K562 (cell line): Measurements from ENCODE around the gene ZNF791. TPM values are rescaled to one million over a fixed set of nuclear protein-coding genes. Genes with fewer than 3 reads are reported as not detected.

Experiments
- ATAC-seq: fragments of 200-7000 bp; cut with Tn5 transposase; 3 replicates; pipeline ENCODE4 v1.9.1; 2020; ENCODE audit warnings: moderate library complexity
- BruUV-seq: library from RNA; stranded (reverse); fragments of 400-500 nt; replicated peaks from 2 replicates; lab custom pipeline; 2021; lab: Mats Ljungman, UMichigan
- CTCF ChIA-PET: fragments of 300-600 bp; formaldehyde crosslinking; extraction: SDS; loops from one replicate; lab custom pipeline; 2021; ENCODE audit warnings: low intra/inter-chr PET ratio; lab: Yijun Ruan, JAX
- POLR2A ChIA-PET: fragments of 300-600, 350-650 bp; sonication (Branson Sonifier 250); formaldehyde crosslinking; extraction: SDS; loops from one replicate; lab custom pipeline; 2021; ENCODE audit warnings: antibody characterized with exemption, inconsistent platforms; lab: Yijun Ruan, JAX
- DNase-seq, 4 experiments: peaks; one replicate each; pipeline versions ENCODE4 v3.0.0 to v3.0.0-alpha.2; 2011 to 2018; ENCODE audit warnings: low spot score in 3 of 4, mixed read lengths in 3 of 4; ENCODE audit errors: extremely low read depth in 1 of 4
- FAIRE-seq: peaks from 2 replicates; lab custom pipeline; 2011; peaks lifted over from hg19 to GRCh38; lab: Jason Lieb, UNC
- H2AFZ ChIP-seq: 2 replicates; pipeline ENCODE4 v1.6.0; 2011; ENCODE audit warnings: low read depth, low read length, control low read depth, inconsistent platforms
- H3K27ac ChIP-seq: fragments of 200-600 bp; 3 replicates; pipeline ENCODE4 v1.8.0; 2011; ENCODE audit warnings: low read depth, mild to moderate bottlenecking, control low read depth, inconsistent platforms, low read length, moderate library complexity, mixed read lengths; ENCODE audit errors: extremely low read depth
- H3K27me3 ChIP-seq, 2 experiments: fragments of 300-600 bp in 1 of 2; 2 replicates in 1 of 2; 3 replicates in 1 of 2; pipeline versions ENCODE4 v1.6.0 to v1.8.0; 2011; ENCODE audit warnings: inconsistent platforms in 2 of 2, low read length in 2 of 2, mild to moderate bottlenecking in 1 of 2, mixed read lengths in 1 of 2, moderate library complexity in 1 of 2; ENCODE audit not compliant: control insufficient read depth in 2 of 2, insufficient read depth in 2 of 2
- H3K36me3 ChIP-seq: fragments of 300-600 bp; 3 replicates; pipeline ENCODE4 v1.8.0; 2011; ENCODE audit warnings: mild to moderate bottlenecking, low read length, inconsistent platforms; ENCODE audit not compliant: control insufficient read depth, insufficient read depth
- H3K4me1 ChIP-seq, 2 experiments: fragments of 200-600 bp in 1 of 2; replicated peaks in 1 of 2; 2 replicates in 1 of 2; 3 replicates in 1 of 2; pipeline versions ENCODE4 v1.5.1 to v1.8.0; 2011; ENCODE audit warnings: inconsistent platforms in 2 of 2, low read length in 2 of 2, mild to moderate bottlenecking in 1 of 2, mixed read lengths in 1 of 2, moderate library complexity in 1 of 2; ENCODE audit not compliant: control insufficient read depth in 2 of 2, insufficient read depth in 2 of 2
- H3K4me2 ChIP-seq: 2 replicates; pipeline ENCODE4 v1.6.1; 2011; ENCODE audit warnings: low read length, control low read depth, inconsistent platforms, mixed read lengths; ENCODE audit not compliant: insufficient read depth
- H3K4me3 ChIP-seq: fragments of 200-600 bp; sonication (generic), shearing (Covaris generic); 2 replicates; pipeline ENCODE4 v1.5.1; 2016; ENCODE audit warnings: control low read depth, inconsistent platforms
- H3K79me2 ChIP-seq: fragments of 200-600 bp; 3 replicates; pipeline ENCODE4 v1.8.0; 2011; ENCODE audit warnings: low read length, inconsistent platforms; ENCODE audit not compliant: control insufficient read depth, insufficient read depth
- H3K9ac ChIP-seq, 2 experiments: 2 replicates each; pipeline versions ENCODE4 v1.6.0 to v1.6.1; 2011; ENCODE audit warnings: low read depth in 2 of 2, low read length in 2 of 2, control low read depth in 1 of 2, inconsistent platforms in 1 of 2, mild to moderate bottlenecking in 1 of 2, mixed read lengths in 1 of 2; ENCODE audit not compliant: insufficient read depth in 1 of 2
- H3K9me1 ChIP-seq: one replicate; pipeline ENCODE4 v1.6.0; 2011; ENCODE audit warnings: inconsistent platforms, mild to moderate bottlenecking, low read length, moderate library complexity; ENCODE audit not compliant: control insufficient read depth, insufficient read depth
- H3K9me3 ChIP-seq: replicated peaks from 2 replicates; pipeline ENCODE4 v1.5.1; 2011; ENCODE audit warnings: low read depth, low read length, inconsistent platforms; ENCODE audit not compliant: control insufficient read depth, insufficient read depth
- H4K20me1 ChIP-seq: replicated peaks from 2 replicates; pipeline ENCODE4 v1.6.1; 2011; ENCODE audit warnings: low read length, inconsistent platforms, mixed read lengths; ENCODE audit not compliant: control insufficient read depth, insufficient read depth
- POLR2A ChIP-seq: fragments of 450-650 bp; conservative IDR thresholded peaks from 2 replicates; pipeline ENCODE4 v1.6.1; 2016
- RBFOX2 ChIP-seq: fragments of 200-400 bp; formaldehyde crosslinking; IDR thresholded peaks from 2 replicates; pipeline ENCODE4 v1.6.1; 2017; ENCODE audit warnings: low read depth, mild to moderate bottlenecking, low read length, moderate library complexity
- TGIF2 ChIP-seq: sonication (generic); formaldehyde crosslinking; IDR thresholded peaks from 2 replicates; pipeline ENCODE4 v1.8.1; 2022; ENCODE audit warnings: mild to moderate bottlenecking, missing genetic modification reagents, moderate library complexity
- WGBS: fragments of 100-300 bp; shearing (Covaris generic); methylation state at CpG from one replicate; pipeline ENCODE4 v1.1.6; 2016; ENCODE audit warnings: low coverage, mixed read lengths; ENCODE audit not compliant: insufficient coverage; ENCODE audit errors: missing lambda C conversion rate; 5-methylcytosine and 5-hydroxymethylcytosine counted together
- in situ Hi-C: fragments of 300-500 bp; cut with MboI; formaldehyde crosslinking; loops from 4 replicates; pipeline ENCODE4 v1.15.0; 2018; ENCODE audit warnings: inconsistent platforms, mixed read lengths
- intact Hi-C: fragments of 100-400 bp; cut with micrococcal nuclease; formaldehyde crosslinking; loops from 2 replicates; pipeline ENCODE4 v1.14.2; 2022
- polyA plus RNA-seq, 8 experiments: library from polyadenylated mRNA; depleted of rRNA in 4 of 8; stranded (reverse) in 5 of 8; unstranded in 3 of 8; fragments of >200 nt; fragmentation: Nextera tagmentation in 2 of 8; fragmentation: Illumina TruSeq in 1 of 8; extraction: Ambion mirVana in 2 of 8; extraction: Trizol in 1 of 8; gene quantifications; 2 replicates each; pipeline versions ENCODE4 v1.2.1 to v1.2.3, GENCODE V29; 2011 to 2014; ENCODE audit warnings: inconsistent platforms in 1 of 8, missing spikeins in 1 of 8
- total RNA-seq, 7 experiments: library from RNA; depleted of rRNA in 6 of 7; stranded (reverse); fragments of >200 nt in 6 of 7; fragmentation: Illumina TruSeq in 2 of 7; extraction: Trizol in 2 of 7; gene quantifications; 2 replicates each; pipeline versions ENCODE4 v1.2.1 to v1.2.3, GENCODE V29; 2011 to 2021; ENCODE audit warnings: low replicate concordance in 1 of 7
- TF ChIP-seq, protein P1 (sequence below): fragments of 450-650 bp; IDR thresholded peaks from 2 replicates; pipeline ENCODE4 v1.6.1; 2017; ENCODE audit warnings: antibody characterized with exemption, mild to moderate bottlenecking

ZNF791 gene
- total and polyA plus RNA-seq, 9 of the 15 experiments (the other 6 are each of a cell fraction or from before 2014, with no cell fraction given) = 7.8 to 22.7 (median 13.1) TPM

DNA sequence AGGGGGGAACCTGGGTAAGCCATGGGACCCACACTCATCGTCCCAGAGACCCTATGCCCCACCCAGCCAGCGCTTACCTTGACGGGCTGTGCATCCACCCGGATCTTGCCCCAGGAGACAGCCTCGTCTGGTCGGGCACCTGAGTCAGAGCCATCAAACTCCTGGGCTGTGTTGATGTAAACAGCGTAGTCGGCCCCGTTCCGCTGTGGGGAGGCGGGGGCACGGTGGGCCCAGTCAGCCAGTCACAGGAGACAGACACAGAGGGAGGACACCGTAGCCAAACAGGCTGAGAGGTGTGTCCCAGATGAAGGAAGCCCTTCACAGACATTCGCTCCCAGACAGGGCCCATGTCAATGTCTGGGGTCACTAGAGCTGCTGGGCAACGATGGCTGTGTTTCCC, 65.2 kb downstream of the ZNF791 start:
- H3K4me3 ChIP-seq = no peak overlapping the region
- no peak overlapping the region for H3K27ac ChIP-seq
- no peak overlapping the region for H2AFZ ChIP-seq
- FAIRE-seq (no peak), DNase-seq (no peak), ATAC-seq (no peak)
- H3K36me3 ChIP-seq = peaks cover 78% of the 10 kb centered on the region
- CTCF ChIA-PET = interaction anchor here (0.7 kb wide), 1 partner anchor 171 kb away, joined by 3 read pairs; no protein-coding TSS in a partner anchor
- H3K79me2 ChIP-seq = peaks cover 12% of the 10 kb centered on the region
- H3K9ac ChIP-seq = 0 out of 4 replicates have a peak overlapping the region, but pooled peaks of 1 of the 2 experiments have one; percentile 53
- POLR2A ChIA-PET = interaction anchor here (1.0 to 1.6 kb wide), 2 partner anchors 10 kb away, joined by 3 to 5 read pairs; partner anchors contain the start of genes MAN2B1 and WDR83
- peaks cover 0 to 22% of the 10 kb centered on the region in 2 experiments; a peak in 3 of 5 replicates for H3K4me1 ChIP-seq
- intact Hi-C loops (no loop called here), in situ Hi-C loops (loop anchor here (10.0 kb wide), 1 partner anchor 471 kb away; no protein-coding TSS in a partner anchor)
- H3K9me1 ChIP-seq = no peaks in the 10 kb centered on the region
- H3K4me2 ChIP-seq = no peak overlapping the region
- no peaks in the 10 kb centered on the region; the same call in none of the 2 replicates for H4K20me1 ChIP-seq
- no TSS peak for BruUV-seq
- no peaks in the 10 kb centered on the region for H3K27me3 ChIP-seq
- WGBS = 78% methylated on average over 14 of the region's 15 CpGs
- no peaks in the 10 kb centered on the region for H3K9me3 ChIP-seq
- TF ChIP-seq RBFOX2 = peak; percentile 63
- TF ChIP-seq TGIF2 (CRISPR knock-in tag) = no peak
- TF ChIP-seq, protein P1, sequence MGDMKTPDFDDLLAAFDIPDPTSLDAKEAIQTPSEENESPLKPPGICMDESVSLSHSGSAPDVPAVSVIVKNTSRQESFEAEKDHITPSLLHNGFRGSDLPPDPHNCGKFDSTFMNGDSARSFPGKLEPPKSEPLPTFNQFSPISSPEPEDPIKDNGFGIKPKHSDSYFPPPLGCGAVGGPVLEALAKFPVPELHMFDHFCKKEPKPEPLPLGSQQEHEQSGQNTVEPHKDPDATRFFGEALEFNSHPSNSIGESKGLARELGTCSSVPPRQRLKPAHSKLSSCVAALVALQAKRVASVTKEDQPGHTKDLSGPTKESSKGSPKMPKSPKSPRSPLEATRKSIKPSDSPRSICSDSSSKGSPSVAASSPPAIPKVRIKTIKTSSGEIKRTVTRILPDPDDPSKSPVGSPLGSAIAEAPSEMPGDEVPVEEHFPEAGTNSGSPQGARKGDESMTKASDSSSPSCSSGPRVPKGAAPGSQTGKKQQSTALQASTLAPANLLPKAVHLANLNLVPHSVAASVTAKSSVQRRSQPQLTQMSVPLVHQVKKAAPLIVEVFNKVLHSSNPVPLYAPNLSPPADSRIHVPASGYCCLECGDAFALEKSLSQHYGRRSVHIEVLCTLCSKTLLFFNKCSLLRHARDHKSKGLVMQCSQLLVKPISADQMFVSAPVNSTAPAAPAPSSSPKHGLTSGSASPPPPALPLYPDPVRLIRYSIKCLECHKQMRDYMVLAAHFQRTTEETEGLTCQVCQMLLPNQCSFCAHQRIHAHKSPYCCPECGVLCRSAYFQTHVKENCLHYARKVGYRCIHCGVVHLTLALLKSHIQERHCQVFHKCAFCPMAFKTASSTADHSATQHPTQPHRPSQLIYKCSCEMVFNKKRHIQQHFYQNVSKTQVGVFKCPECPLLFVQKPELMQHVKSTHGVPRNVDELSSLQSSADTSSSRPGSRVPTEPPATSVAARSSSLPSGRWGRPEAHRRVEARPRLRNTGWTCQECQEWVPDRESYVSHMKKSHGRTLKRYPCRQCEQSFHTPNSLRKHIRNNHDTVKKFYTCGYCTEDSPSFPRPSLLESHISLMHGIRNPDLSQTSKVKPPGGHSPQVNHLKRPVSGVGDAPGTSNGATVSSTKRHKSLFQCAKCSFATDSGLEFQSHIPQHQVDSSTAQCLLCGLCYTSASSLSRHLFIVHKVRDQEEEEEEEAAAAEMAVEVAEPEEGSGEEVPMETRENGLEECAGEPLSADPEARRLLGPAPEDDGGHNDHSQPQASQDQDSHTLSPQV = no peak
- TF ChIP-seq POLR2A = 0 out of 2 replicates have a peak, but pooled peaks have one; percentile 1
- TF ChIP-seq, all 486 proteins: peak for 2
